Germinal center (tissue), 1 donor: ENCODE measurements around the gene SPAG7.

Experiments
- DNase-seq: peaks from one replicate; pipeline ENCODE4 v3.0.0; 2012; ENCODE audit warnings: mixed read lengths, low spot score

The SPAG7 gene, protein sequence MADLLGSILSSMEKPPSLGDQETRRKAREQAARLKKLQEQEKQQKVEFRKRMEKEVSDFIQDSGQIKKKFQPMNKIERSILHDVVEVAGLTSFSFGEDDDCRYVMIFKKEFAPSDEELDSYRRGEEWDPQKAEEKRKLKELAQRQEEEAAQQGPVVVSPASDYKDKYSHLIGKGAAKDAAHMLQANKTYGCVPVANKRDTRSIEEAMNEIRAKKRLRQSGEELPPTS

DNA sequence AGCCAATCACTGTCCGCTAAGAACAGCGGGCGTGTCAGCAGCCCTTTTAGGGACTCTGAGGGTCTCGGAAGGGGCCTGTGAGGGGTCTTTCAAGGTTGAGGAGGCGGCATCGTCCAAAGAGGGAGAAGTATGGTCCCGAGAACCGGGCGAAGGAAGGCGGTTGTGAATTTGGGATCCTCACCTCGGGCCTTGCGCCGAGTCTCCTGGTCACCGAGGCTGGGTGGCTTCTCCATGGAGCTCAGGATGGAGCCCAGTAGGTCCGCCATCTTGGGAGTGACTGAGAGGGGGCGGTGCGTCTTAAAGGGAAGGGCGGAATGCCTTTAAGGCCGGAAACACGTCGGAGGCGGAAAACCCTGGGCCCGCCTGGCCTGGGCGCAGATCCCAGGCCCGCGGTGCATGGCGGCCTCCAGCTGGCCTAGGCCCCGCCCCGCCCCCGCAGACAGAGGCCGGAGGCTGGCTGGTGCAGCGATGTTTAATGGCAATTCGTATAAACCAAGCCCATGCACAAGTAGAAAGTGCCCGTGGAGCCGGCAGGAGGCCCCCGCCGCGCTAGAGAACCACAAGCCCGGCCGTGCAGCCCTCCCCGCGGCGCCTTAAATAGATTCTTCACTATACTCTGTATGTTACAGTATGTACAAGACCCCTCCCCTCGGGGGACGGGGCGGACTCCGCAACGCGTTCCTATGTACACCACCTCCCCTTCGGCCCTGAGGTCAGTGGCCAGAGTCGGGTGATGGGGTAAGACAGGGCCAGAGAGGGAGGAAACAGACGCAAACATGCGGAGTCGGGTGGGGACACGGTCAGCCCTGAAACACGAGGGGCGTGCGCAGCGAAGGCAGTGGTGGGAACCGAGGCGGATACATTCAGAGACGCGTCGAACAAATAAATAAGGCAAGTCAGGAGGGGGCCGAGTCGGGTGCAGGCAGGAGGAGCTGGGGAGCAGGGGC, at the start of gene SPAG7:
TSS of gene SPAG7 (minus strand) at position 279 of the 947 bp plus-strand sequence. CDS start at position 266, 13 bp downstream.
- DNase-seq = peak; percentile 97

DNA sequence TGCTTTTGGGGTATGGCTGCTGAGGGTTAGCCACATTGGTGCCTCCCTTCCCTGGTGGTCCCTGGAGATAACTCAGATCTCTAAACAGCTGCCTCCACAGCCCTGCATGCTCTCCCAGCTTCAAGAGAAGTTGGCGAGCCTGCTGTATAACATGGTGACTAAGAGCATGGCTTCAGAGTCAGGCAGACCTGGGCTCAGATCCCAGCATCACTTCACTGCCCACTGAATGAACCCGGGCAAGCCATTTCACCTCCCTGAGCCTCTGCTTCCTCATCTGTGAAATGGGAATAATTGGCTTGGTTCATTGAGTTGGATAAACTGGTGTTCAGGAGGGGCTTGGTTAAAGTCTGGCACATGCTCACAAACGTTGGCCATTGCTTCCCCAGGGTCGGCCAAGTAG, 46.7 kb upstream of the SPAG7 start:
- DNase-seq = no peak

DNA sequence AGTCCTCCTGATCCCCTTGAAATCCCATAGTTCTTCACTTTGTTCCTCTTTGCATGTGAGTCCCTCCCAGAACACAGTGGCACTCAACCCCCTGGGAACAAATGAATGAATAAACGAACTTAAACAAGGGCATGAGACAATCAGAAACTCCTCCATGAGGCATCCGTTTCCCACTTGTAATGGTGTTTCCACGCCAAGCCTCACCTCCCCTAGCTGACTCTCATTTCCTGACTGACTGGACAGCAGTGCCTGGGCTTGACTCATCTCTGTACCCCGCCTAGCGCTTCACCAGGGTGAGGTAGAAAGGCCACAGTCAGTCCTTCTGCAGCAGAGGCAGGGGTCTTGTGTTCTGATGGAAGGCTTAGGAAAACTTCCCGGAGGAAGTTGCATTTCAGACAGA, 44.3 kb upstream of the SPAG7 start:
- DNase-seq = no peak

DNA sequence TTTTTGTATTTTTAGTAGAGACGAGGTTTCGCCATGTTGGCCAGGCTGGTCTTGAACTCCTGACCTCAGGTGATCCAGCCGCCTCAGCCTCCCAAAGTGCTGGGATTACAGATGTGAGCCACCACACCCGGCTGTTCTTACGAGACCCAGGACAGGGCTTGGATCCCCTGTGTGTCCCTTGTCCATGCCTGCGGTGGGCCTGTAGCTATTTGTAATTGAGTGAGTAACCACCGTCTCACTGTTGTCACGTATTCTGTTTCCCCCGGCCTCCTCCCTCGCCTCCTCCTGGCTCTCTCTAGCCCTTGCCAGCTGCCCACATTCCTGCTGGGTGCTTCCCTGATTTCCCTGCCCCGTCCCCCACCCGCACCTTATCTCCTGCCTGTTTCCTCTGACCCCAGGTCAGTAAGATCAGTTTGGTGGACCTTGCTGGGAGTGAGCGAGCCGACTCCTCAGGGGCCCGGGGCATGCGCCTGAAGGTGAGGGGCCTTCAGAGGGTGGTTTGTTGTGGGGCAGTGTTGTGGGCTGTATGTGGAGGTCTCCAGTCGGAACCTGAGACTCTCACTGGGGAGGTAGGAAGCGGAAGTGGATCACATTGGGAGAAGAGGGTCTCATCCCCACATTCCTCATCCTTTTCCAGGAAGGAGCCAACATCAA, 35.7 kb upstream of the SPAG7 start:
- no peak for DNase-seq

DNA sequence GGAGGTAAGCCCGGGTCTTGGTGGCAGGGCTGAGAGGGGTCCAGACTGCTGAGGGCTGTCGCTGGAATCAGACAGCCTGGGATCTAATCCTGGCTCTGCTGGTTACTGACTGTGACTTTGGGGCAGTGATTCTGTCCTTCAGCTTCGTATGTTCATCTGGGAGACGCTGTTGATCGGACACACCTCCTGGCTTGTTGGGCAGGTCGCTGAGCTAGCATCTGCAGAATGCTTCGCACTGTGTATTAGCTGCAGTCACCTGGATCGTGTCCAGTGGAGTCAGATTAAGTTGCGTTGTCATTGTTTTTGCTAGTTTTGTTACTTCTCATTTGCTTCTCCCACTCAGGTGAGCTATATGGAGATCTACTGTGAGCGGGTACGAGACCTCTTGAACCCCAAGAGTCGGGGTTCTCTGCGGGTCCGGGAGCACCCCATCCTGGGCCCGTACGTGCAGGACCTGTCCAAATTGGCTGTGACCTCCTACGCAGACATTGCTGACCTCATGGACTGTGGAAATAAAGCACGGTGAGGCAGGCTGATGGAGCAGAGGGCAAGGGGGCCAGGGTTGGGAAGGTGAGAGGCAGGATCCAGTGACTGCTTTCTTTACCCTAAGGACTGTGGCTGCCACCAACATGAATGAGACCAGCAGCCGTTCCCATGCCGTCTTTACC, 34.6 kb upstream of the SPAG7 start:
- no peak for DNase-seq

DNA sequence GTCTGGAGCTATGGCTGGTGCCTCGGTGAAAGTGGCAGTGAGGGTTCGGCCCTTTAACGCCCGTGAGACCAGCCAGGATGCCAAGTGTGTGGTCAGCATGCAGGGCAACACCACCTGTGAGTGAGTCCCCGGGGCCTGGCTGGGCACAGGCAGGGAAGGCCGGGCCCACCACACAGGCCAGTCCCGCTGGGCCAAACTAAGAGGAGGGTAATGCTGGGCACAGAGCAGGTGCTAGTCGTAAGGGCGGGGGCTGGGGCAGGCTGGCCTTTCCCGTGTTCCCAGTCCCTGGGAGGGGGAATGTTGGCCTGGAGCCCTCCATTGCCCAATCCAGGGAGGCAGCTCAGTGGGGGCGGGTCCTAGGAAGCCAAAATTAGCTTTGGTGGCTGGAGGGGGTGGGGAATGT, 32.6 kb upstream of the SPAG7 start:
- no peak for DNase-seq

DNA sequence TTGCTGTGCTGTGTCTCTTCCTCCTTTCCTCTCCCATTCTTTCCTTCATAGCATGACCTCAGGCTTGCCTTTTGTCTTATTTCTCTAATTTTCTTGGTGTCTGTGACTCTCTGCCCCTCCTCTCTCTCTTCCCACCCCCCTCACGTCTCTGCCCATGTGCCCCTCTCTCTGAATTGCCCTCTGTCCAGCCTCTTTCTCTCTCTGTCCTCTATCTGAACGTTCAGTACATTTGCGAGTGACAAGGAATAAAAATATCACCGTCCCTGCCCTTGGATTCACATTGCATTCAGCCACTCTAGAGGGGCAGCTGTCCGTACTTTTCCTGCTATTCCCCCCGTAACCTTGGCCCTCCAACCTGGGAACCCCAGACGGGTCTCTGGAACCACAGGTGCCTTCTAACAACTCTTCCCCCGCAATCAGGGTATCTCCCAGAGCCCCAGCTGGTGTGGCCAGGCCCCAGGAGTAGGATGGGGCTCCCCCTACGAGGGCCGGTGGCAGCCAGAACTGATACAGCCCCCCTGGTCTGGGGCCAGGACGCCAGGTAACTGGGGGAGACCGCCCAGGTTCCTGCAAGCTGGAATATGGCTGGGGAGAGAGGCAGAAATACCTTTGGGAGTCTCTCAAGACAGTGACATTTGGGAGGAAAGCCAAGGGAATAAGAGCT, 31.9 kb upstream of the SPAG7 start:
- no peak for DNase-seq

DNA sequence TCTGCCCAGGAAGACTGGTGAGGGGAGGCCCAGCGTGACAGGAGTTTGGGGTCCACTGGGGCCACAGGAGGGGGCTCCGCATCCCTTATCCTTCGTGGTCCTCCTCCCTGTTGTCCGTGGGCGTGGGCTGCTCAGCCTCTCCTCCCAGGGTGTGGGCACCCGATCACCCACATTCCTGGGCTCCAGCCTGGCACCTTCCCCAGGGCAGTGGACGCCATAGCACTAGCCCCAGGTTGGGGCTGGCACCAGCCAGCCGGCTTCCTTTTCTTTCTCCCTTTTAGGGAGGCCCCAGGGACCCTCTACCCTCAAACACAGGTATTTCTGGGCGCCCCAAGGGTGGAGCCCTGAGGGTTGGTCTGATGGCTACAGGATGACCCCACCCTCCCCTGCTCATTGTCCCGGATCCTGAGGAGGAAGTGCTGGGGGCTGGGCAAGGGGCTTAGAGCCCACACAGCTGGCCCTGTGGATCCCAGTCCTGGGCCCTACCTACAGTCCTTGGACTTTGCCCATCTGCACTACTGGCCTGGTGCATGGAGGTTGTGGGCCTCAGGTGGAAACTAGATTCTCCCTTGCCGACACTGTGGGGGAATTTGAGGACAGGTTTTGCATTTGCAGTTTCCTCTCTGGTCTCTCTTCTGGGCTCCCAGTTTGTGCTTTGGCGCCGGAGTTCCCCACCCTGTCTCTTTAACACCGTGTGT, 31.3 kb upstream of the SPAG7 start:
- DNase-seq = peak; percentile 50

DNA sequence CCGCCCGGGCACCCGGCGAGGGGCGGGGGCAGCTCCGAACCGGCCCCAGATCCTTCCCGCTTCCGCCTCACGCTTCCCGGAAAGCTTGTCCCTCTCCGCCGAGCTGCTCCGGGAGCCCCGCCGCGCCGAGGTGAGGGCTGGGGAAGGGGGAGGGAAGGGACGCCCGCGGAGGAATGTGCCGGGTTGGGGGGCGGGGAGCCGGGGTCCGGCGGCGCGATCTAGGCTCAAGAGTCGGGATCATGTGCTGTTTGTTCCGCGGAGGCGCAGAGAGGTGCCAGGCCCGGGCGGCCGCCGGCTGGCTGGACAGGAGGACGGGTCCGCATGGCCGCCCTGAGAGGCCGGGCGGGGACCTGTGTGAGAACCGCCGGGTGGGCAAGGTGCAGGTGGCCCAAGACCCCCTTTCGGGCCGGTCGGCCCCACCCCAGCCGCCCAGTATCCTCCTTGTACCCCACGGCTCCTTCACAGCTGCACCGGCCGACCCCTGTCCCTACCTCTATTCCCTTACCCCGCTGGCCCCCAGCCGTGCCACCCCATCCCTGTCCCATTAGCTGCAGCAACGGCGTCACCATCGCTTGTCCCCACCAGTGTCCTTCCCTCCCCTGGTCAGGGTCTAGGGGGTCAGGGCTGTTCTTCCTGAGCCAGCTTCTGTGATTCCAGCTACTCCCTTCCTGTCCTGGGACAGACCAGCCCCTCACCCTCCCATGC, 30.6 kb upstream of the SPAG7 start:
- DNase-seq = no peak

DNA sequence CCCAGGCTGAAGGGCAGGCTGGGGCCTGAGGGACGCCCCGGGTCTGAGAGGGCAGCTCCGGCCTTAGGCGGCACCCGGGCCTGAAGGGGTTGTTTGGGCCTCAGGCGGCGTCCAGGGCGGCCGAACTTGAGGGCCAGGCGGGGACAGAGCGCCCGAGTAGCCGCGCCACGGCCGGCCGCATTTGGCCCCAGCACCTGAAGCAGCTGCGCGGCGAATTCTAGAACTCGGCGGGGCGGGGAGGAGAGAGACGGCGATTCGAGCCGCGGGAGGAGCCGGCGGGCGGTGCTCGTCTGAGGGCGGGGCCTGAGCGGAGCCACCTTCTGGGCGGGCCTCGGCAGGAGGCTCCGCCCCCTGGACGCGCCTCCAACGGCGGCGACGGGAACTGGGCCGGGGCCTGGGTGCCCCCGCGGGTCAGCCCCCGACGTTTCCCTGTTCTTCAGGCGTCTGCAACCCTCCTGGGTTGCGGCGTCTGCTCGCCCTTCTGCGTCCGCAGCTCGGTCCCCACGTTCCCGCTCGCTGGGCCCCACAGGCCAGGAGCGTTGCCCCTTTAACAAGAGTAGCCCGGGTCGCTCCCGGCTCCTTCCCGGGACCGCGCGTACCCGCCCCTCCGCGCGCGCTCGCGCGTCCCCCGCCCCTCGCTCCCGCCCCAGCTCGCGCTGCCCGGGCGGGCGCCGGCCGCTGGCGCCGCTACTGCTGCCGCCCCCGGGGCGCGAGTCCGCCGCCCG, 29.8 kb upstream of the SPAG7 start, which contains the start of the genes INCA1 and KIF1C:
TSS of gene INCA1 (minus strand) at position 221 of the 725 bp plus-strand sequence. CDS start 3,085 bp downstream, outside the sequence.
TSS of gene KIF1C (plus strand) at position 649 of the 725 bp plus-strand sequence. CDS start 2,297 bp downstream, outside the sequence.
- peak; percentile 97 for DNase-seq

DNA sequence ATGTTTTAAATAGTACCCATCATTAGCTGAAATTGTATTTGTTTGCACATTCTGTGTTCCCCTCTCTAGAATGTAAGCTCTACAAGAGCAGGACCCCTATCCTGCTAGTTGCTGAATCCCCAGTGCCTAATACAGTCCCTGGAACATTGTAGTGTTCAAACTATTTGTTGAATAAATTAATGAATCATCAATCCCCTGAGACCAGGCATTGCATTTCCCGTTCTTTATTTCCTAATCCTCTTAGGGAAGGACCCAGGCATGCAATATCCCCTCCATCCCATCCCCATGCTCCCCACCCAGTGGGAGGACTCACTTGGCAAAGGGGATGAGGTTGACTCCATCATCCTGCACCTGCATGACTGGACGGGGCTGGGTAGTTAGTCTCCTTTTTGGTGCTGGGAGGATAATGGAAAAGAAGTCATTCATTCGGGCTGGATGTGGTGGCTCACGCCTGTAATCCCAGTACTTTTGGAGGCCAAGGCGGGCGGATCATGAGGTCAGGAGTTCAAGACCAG, 26.5 kb upstream of the SPAG7 start:
- DNase-seq = no peak

DNA sequence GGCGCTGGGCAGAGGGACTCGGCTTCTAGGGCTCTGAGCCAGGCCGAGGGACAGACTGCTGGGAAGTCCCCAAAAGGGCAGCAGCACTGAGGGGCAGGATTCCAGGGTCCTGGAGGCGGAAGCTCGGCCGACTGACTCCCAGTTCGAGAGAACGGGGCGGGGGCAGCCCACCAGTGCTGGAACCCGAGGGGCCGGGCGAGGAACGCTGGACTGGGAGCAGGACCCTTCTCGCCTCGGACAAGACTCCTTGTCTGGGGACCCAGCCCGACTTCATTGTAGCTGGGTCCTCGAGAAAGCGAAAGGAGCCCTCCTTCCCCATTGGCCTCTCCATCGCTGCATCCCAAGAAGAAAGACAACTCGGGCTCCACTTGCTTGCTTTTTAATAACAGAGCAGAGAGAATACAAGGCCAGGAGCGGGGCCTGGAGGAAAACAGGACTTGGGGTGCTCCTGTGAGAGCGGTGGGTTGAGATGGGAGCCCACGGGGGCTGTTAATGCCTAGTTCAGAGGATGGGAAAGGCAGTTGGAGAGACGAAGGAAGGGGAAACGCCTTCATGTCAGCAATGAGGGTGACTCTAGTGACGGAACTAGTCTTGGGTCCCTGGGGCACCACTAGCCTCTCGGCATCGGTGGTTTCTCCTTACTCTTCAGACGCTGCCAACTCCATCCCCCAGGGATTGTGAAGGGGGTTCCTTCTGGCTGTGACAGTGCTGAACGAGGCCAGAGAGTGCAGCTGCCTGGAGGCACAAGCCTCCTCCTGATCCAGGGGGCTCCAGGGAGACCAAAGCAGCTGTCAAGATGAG, 20.4 kb upstream of the SPAG7 start:
- DNase-seq = peak; percentile 38

DNA sequence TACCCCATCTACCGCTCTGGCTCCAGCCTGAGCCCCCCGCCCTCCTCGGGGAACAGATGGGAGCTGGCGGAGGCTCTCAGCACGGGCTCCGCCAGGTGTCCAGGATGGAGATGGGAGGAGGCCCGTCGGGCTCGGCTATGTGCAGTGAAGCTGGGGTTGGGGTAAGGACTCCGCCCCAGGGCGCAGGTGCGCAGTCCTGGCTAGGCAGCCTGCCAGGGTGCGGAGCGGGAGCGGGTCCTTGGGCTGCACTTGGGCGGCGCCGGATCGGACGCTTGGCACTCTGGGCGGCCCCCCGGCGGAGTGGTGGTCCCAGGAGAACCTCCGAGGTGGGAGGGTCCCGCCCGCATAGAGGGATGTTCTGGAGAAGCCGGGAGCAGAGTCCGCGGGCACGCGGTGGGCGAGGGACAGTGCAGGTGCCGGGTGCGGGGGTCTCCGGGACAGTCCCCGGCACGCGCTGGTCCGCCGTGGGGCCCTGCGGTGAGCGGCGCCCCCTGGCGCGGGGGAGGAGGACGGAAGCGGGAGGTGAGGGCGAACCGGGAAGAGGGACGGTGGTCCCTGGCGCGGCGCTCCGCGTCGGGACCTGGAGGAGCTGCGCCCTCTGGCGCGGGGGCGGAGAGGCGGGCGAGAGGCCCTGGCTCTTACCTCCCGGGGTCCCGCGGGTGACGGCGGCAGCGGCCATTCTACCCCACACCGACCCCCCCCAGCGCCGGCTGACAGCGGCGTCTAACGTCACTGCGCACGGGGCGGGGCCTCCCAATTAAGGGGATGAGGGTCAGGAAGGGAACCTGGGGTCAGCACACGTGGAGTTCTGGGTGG, 19.5 kb upstream of the SPAG7 start, which contains the start of gene CAMTA2:
TSS of gene CAMTA2 (minus strand) at position 725 of the 816 bp plus-strand sequence. CDS start 1,453 bp downstream, outside the sequence.
- DNase-seq = peak; percentile 83

DNA sequence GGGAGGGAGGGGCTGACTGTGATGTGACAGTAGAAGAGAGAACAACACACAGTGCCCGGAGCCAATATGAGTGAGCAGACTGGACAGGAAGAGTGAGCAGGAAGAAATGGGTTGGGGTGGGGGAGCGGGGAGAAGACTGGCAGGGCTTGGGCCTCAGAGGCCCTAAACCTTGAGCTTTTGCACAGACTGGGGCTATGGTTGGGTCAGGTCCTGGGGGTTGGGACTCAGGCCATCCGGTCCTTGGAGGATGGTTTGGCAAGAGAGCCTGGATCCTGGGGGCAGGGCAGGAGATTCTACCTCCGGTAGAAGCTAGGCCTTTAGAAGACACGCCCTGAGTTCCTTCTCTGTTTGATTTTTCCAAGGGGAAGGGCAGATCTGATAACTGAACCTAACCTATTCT, 18.8 kb upstream of the SPAG7 start:
- no peak for DNase-seq

DNA sequence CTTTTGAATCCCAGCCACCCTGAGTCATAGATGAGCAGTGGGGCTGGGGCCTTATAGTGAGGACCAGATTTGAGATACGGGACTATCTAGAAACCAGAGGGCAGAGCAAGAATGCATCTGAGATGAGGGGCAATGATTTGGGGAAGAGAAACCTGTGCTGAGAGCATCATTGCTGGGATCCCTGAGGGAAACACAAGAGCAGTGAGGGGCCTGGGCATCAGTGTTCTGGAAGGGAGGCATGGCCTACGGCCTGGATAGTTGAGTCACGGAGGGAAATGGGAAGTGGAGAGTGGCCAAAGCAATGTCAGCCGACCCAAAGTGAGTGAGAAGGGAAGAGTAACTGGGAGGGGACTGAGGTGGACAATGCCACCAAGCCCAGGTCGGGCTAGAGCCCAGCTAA, 14.7 kb upstream of the SPAG7 start:
- no peak for DNase-seq

DNA sequence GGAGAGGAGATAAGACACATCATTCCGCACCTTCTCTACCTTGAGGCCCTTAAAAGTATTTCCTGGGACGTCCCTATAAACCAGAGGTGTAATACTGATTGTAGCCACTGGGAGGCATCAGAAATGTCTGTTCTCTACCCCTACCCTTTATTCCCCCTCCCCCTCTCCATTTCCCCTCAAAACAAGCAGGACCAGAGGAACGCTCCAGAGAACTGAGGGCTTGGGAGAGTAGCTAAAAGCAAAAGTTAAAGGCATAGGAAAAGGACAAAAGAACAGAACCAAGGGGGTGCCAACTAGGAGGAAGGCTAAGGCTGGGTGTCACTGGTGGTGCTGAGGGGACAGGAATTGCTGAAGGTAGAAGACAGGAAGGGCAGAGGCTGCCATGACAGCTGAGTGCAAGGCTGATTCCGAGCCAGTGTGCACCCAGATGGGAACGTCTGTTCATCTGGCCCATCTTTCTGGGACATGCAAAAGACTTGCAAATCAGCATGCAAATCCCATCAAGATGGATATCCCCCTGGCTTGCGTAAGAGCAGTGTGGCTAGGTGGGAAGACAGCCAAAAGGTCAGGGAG, 13.1 kb upstream of the SPAG7 start:
- peak; percentile 70 for DNase-seq

DNA sequence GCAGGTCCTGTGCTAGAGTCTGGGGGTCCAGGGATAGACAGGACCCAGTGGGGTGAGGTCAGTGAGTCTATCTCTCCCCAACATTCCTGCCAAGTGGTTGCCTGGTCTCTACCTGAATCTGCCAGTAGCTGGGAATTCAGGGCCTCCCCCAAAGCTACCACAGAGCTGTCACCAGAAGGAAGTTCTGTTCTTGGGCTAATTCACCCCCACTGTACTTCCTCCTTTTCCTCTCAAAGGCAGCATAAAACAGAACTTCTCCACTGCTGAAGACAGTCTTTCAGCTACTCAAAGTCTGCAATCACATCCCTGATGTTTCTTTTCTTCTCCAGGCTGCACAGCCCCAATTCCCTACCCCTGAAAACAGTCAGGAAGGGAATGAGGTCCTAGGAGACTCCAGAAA, 11.1 kb upstream of the SPAG7 start:
- DNase-seq = no peak
